DOHH2 (cell line): ENCODE measurements around the gene CYP27A1.

Experiments
- H3F3A ChIP-seq: fragments of 200-600 bp; sonication (generic), shearing (Covaris generic); 2 replicates; pipeline ENCODE4 v1.6.0; 2016; ENCODE audit warnings: antibody characterized with exemption, mild to moderate bottlenecking; ENCODE audit not compliant: control insufficient read depth, insufficient read depth
- H3K27ac ChIP-seq: fragments of 200-600 bp; sonication (generic); 2 replicates; pipeline ENCODE4 v1.5.1; 2014; ENCODE audit warnings: low read depth, mild to moderate bottlenecking, low read length, moderate library complexity
- H3K27me3 ChIP-seq: fragments of 200-600 bp; sonication (generic); 2 replicates; pipeline ENCODE4 v1.6.1; 2014; ENCODE audit warnings: mild to moderate bottlenecking, low read length, mixed read lengths; ENCODE audit not compliant: control insufficient read depth
- H3K36me3 ChIP-seq: fragments of 200-600 bp; sonication (generic); 2 replicates; pipeline ENCODE4 v1.6.1; 2014; ENCODE audit warnings: mild to moderate bottlenecking, low read length, moderate library complexity, mixed read lengths; ENCODE audit not compliant: control insufficient read depth
- H3K4me1 ChIP-seq: fragments of 200-600 bp; sonication (generic); 2 replicates; pipeline ENCODE4 v1.6.1; 2014; ENCODE audit warnings: mild to moderate bottlenecking, low read length, mixed read lengths; ENCODE audit not compliant: control insufficient read depth
- H3K4me2 ChIP-seq: fragments of 200-600 bp; sonication (generic); 2 replicates; pipeline ENCODE4 v1.6.0; 2014; ENCODE audit warnings: mild to moderate bottlenecking, low read length, moderate library complexity
- H3K4me3 ChIP-seq: fragments of 200-600 bp; sonication (generic); 2 replicates; pipeline ENCODE4 v1.5.1; 2014; ENCODE audit warnings: mild to moderate bottlenecking, low read length, mixed read lengths
- H3K79me2 ChIP-seq: fragments of 200-600 bp; sonication (generic); 2 replicates; pipeline ENCODE4 v1.6.1; 2014; ENCODE audit warnings: mild to moderate bottlenecking, low read length, mixed read lengths; ENCODE audit not compliant: control insufficient read depth
- H3K9me2 ChIP-seq: fragments of 200-600 bp; sonication (generic); replicated peaks from 2 replicates; pipeline ENCODE4 v1.6.1; 2014; ENCODE audit warnings: mild to moderate bottlenecking, low read length, mixed read lengths; ENCODE audit not compliant: control insufficient read depth
- H3K9me3 ChIP-seq: fragments of 200-600 bp; sonication (generic); 2 replicates; pipeline ENCODE4 v1.6.1; 2014; ENCODE audit warnings: antibody characterized with exemption, low read length, mixed read lengths; ENCODE audit not compliant: control insufficient read depth, insufficient read depth
- H4K20me1 ChIP-seq: fragments of 200-600 bp; sonication (generic); 2 replicates; pipeline ENCODE4 v1.6.0; 2014; ENCODE audit warnings: low read depth, mild to moderate bottlenecking, antibody characterized with exemption, low read length, moderate library complexity; ENCODE audit not compliant: control insufficient read depth, insufficient read depth
- EZH2phosphoT487 ChIP-seq: fragments of 200-600 bp; sonication (generic); IDR thresholded peaks from 2 replicates; pipeline ENCODE4 v1.6.1; 2017; ENCODE audit warnings: borderline replicate concordance, mild to moderate bottlenecking, antibody characterized with exemption, low read length, moderate library complexity, mixed read lengths
- TF ChIP-seq, protein P1 (sequence below): fragments of 200-600 bp; sonication (generic); IDR thresholded peaks from one replicate; pipeline ENCODE4 v1.5.1; 2014; ENCODE audit warnings: antibody characterized with exemption, mild to moderate bottlenecking, low read depth, low read length; ENCODE audit not compliant: poor library complexity, severe bottlenecking

The CYP27A1 gene

DNA sequence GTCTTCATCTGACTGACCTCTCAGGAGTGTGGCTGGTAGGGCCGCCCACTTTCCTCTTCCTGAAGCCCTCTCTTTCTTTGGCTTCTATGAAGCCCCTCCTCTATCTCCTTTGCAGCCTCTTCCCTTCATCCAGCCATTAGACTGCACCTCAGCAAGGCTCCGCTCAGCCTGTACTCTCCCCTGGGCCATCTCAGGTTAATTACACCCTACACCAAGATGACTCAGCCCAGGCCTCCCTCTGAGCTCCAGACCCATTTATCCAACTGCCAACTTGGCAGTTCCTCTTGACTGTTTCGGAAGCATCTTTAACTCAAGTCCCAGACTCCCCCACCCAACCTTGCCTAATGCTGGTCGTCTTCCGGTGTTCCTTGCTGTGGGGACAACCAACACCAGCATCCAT, 71.8 kb downstream of the CYP27A1 start:
- no peak overlapping the region for H3K27ac ChIP-seq

DNA sequence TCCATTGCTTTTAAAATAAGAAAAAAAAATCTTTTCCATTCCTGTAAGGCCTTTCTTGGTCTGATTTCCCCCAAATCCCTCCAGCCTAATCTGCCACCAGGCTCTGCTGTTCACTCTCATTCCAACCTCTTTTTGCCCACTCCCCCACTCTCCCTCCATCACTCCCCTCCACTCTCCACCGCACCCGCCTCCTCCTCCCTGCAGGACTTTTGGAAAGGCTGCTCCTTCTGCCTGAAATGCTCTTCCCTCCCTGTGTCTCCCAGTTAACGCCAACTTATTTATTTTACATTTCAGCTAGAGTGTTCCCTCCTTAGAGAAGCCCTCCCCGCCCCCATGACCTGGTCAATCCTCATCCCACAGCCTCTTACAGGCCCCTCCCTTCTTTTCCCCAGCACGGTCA, 72.9 kb downstream of the CYP27A1 start:
- Histone ChIP-seq H3K27me3 (peaks cover 58% of the 10 kb centered on the region), H3K4me3 (no peak overlapping the region), H3K9me2 (no peaks in the 10 kb centered on the region), H3K9me3 (no peaks in the 10 kb centered on the region), H3F3A (no peaks in the 10 kb centered on the region), H3K4me2 (no peak overlapping the region), H3K79me2 (no peaks in the 10 kb centered on the region), H3K27ac (no peak overlapping the region), H3K4me1 (peaks cover 5% of the 10 kb centered on the region; the same call in 1 of the 2 replicates), H3K36me3 (no peaks in the 10 kb centered on the region), H4K20me1 (no peaks in the 10 kb centered on the region)
- TF ChIP-seq, protein P1, sequence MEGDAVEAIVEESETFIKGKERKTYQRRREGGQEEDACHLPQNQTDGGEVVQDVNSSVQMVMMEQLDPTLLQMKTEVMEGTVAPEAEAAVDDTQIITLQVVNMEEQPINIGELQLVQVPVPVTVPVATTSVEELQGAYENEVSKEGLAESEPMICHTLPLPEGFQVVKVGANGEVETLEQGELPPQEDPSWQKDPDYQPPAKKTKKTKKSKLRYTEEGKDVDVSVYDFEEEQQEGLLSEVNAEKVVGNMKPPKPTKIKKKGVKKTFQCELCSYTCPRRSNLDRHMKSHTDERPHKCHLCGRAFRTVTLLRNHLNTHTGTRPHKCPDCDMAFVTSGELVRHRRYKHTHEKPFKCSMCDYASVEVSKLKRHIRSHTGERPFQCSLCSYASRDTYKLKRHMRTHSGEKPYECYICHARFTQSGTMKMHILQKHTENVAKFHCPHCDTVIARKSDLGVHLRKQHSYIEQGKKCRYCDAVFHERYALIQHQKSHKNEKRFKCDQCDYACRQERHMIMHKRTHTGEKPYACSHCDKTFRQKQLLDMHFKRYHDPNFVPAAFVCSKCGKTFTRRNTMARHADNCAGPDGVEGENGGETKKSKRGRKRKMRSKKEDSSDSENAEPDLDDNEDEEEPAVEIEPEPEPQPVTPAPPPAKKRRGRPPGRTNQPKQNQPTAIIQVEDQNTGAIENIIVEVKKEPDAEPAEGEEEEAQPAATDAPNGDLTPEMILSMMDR, result no peak
- TF ChIP-seq EZH2phosphoT487, result no peak

More for the DNA sequence above, 71.8 kb downstream of the CYP27A1 start:
- H3K4me3 ChIP-seq, result no peak overlapping the region
- H3K9me3 ChIP-seq, result no peaks in the 10 kb centered on the region
- no peaks in the 10 kb centered on the region for H3K79me2 ChIP-seq
- TF ChIP-seq EZH2phosphoT487, result no peak
- TF ChIP-seq, protein P1, result no peak
- H3K4me1 ChIP-seq, result peaks cover 5% of the 10 kb centered on the region; the same call in 1 of the 2 replicates
- H3K4me2 ChIP-seq, result no peak overlapping the region
- H4K20me1 ChIP-seq, result no peaks in the 10 kb centered on the region
- no peaks in the 10 kb centered on the region for H3K9me2 ChIP-seq
- no peaks in the 10 kb centered on the region for H3F3A ChIP-seq
- H3K27me3 ChIP-seq, result peaks cover 52% of the 10 kb centered on the region
- no peaks in the 10 kb centered on the region for H3K36me3 ChIP-seq

- Histone ChIP-seq H3K4me1 (peaks cover 5% of the 10 kb centered on the region; the same call in 1 of the 2 replicates), H3K4me2 (no peak overlapping the region), H3K9me3 (no peaks in the 10 kb centered on the region), H3K79me2 (no peaks in the 10 kb centered on the region), H3K27me3 (peaks cover 64% of the 10 kb centered on the region), H3F3A (no peaks in the 10 kb centered on the region), H3K4me3 (no peak overlapping the region), H3K36me3 (no peaks in the 10 kb centered on the region), H4K20me1 (no peaks in the 10 kb centered on the region), H3K27ac (no peak overlapping the region), H3K9me2 (no peaks in the 10 kb centered on the region)
- TF ChIP-seq, protein P1, result no peak
- no peak for TF ChIP-seq EZH2phosphoT487
Observed at GRCh38 chr2:218855305-218856166, 73.6 kb downstream of the CYP27A1 start.
